Omental fat pad (tissue), 4 donors: ENCODE results near the gene CIB1. TPM values are rescaled to one million over a fixed set of nuclear protein-coding genes. Genes with fewer than 3 reads are reported as not detected.

ENCODE experiments used
- ATAC-seq: fragments of 150-250 bp; one replicate; pipeline ENCODE4 v1.9.1; 2016; ENCODE audit warnings: mild to moderate bottlenecking, moderate library complexity; ENCODE audit not compliant: low FRiP score
- DNase-seq: peaks from one replicate; pipeline ENCODE4 v3.0.0-alpha.2; 2019; ENCODE audit warnings: low spot score
- CTCF ChIP-seq, 3 donors: fragments of 450-650 bp; IDR thresholded peaks; one replicate each; pipeline ENCODE4 v1.5.1; 2016 to 2017; ENCODE audit warnings: antibody characterized with exemption in 3 of 3, mild to moderate bottlenecking in 3 of 3, moderate library complexity in 2 of 3
- total RNA-seq, 4 donors: library from RNA; depleted of rRNA; stranded (reverse); fragments of >200 nt; gene quantifications; one replicate each; pipeline ENCODE4 v1.1.0, GENCODE V29; 2016

Gene CIB1
- total RNA-seq, 4 donors from 2014 or later, result 27.9 to 48.3 (median 34.5) TPM

DNA sequence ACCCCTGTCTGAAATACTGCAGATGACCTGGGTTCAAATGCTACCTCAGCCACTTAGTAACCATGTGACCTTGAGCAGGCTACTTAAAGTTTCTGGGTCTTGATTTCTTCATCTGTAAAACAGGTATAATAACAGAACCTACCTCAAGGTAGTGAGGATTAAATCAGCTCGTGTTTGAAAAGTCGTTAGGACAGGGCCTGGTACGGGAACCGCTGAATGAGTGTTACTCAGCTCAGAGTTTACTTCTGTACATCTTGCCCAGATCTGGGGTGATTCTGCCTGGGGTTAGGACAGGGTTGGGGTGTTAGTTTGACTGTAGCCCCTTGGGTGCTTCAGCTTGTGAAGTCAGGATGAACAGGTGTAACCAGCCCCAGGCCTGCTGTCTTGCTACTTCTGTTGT lies 30.8 kb downstream of the CIB1 start:
- no peak for DNase-seq
- no peak for ATAC-seq

GRCh38 chr15:90201944-90202375 lies 31.8 kb downstream of the CIB1 start:
- ATAC-seq (no peak), DNase-seq (no peak)
- no peak for TF ChIP-seq CTCF (IDR thresholded peaks at IDR 0.05)

More for the DNA sequence above, 30.8 kb downstream of the CIB1 start:
- TF ChIP-seq CTCF (IDR thresholded peaks at IDR 0.05), result no peak

- ATAC-seq, result peak; percentile 75
- DNase-seq, result no peak
- TF ChIP-seq CTCF (IDR thresholded peaks at IDR 0.05), result no peak
Measured at GRCh38 chr15:90201130-90201943, 32.4 kb downstream of the CIB1 start, which contains the start of gene SEMA4B. Gene SEMA4B (plus strand): TSS chr15:90201330. CDS start chr15:90201579, 249 bp downstream.

DNA sequence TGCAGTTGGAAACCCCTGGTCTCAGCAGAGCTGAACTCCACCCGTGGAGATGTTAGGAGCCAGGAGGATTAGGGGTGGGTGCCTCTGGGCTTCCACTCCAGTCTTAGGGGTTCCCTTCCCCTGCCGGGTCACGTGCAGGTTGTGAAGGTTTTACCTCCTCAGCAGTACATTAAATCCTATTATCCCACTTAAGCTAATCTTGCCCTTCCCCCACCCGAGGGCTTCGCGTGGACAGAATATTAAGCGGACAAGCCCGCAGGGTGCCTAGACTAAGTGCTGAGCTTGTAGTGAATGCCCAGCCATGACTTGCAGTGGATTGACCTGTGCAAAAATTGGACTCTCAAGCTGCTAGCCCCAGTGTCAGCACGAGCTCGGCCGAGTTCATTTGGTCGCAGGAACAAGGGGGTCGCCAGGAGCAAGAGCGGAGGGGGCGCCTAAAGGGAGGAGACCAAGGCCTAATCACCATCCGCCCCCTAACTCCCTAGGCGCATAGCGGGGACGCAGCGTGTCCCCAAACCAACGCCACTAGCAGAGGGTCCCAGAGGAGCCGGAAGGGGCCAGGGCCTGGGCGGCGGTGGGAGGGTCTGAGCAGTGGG lies 33.1 kb downstream of the CIB1 start:
- ATAC-seq (peak; percentile 2), DNase-seq (no peak)

DNA sequence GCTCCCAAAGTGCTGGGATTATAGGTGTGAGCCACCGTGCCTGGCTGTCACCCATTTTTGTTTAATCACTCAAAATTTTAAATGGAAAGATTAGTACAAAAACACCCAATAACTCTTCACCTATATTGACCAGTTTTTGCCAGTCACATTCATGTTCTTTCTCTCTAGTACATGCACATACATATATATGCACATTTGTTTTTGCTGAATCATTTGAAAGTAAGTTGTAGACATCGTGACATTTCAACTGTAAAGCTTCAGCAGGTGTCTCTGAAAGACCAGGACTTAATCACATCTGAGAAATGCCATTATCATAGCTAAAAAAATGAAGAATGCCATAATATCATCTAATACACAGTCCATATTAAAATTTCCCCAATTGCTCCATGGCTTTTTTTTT lies 39.1 kb downstream of the CIB1 start:
- no peak for TF ChIP-seq CTCF (IDR thresholded peaks at IDR 0.05)
- no peak for ATAC-seq
- no peak for DNase-seq

More for the DNA sequence above, 33.1 kb downstream of the CIB1 start:
- TF ChIP-seq CTCF (IDR thresholded peaks at IDR 0.05), result no peak

DNA sequence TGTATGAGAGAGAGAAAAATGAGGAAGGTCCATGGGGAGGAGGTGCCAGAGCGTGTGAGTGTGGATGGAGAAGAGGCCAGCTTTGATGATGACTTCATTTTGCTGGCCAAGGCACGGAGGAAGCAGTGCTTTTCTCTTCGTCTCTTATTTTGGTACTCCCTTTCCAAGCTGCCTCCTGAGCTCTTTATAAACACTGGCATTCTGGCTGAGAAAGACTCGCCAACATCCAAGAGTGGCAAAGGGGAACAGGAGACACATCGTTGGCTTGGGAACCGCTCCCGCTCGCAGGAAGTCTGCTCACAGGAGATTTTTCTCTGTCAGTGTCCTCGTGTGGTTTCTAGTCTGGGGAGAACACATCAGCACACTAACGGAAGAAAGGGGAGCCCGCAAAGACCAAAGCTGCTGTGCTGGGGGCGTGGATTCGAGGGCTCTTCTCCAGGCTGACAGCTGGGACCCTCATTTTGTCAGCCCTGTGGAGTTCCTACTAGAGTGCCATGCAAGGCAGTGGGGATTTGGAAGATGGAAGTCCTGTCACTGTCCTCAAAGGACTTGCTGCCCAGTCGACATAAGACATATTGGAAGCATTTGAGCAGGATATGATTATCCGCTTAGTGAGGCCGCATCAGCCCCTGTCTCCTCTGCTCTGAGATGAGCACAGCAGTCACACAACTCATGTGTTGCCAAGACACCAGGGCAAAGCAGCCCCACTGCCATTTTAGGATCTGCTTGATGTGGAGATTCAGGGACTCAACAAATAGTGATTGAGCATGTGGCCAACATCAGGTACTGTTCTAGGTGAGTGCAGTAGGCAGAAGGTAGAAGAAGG lies 40.6 kb downstream of the CIB1 start:
- no peak for DNase-seq
- TF ChIP-seq CTCF (IDR thresholded peaks at IDR 0.05), result no peak
- ATAC-seq, result peak; percentile 19
